Measurements from ENCODE around the gene SAMD4A. TPM values are rescaled to one million over a fixed set of nuclear protein-coding genes. Genes with fewer than 3 reads are reported as not detected.

SAMD4A gene
- total RNA-seq, 1 experiment from 2014 or later, result 77.2 TPM

GRCh38 chr14:54815016-54815415 lies 248.1 kb downstream of the SAMD4A start:
- H3K4me1 ChIP-seq (ENCODE audit: low read length), result peaks cover 5% of the 10 kb centered on the region
- no peaks in the 10 kb centered on the region for H4K20me1 ChIP-seq (ENCODE audit: insufficient read depth, low read depth, low read length)
- no peaks in the 10 kb centered on the region for H3K9me2 ChIP-seq (replicated peaks; ENCODE audit: insufficient read depth, low read length)
- no peak overlapping the region for H3K4me2 ChIP-seq (ENCODE audit: low read depth, low read length, poor library complexity, severe bottlenecking)
- no peaks in the 10 kb centered on the region for H3K27me3 ChIP-seq (ENCODE audit: low read length)
- no peak for DNase-seq
- no peaks in the 10 kb centered on the region for H3K9me3 ChIP-seq (ENCODE audit: low read length)
- H2AFZ ChIP-seq (ENCODE audit: low read length), result no peak overlapping the region
- H3K36me3 ChIP-seq (ENCODE audit: insufficient read depth, low read length), result peaks cover 9% of the 10 kb centered on the region
- no peaks in the 10 kb centered on the region for H3K79me2 ChIP-seq (ENCODE audit: low read length)
- H3K27ac ChIP-seq (ENCODE audit: low read length), result no peak overlapping the region
- no peak overlapping the region for H3K9ac ChIP-seq (ENCODE audit: low read length)
- no peak overlapping the region for H3K4me3 ChIP-seq (ENCODE audit: low read length)

GRCh38 chr14:54815515-54815914 lies 248.6 kb downstream of the SAMD4A start:
- Histone ChIP-seq H3K9ac (ENCODE audit: low read length) (no peak overlapping the region), H2AFZ (ENCODE audit: low read length) (no peak overlapping the region), H4K20me1 (ENCODE audit: insufficient read depth, low read depth, low read length) (no peaks in the 10 kb centered on the region), H3K9me2 (replicated peaks; ENCODE audit: insufficient read depth, low read length) (no peaks in the 10 kb centered on the region), H3K79me2 (ENCODE audit: low read length) (no peaks in the 10 kb centered on the region), H3K27ac (ENCODE audit: low read length) (no peak overlapping the region), H3K27me3 (ENCODE audit: low read length) (no peaks in the 10 kb centered on the region), H3K4me1 (ENCODE audit: low read length) (peaks cover 5% of the 10 kb centered on the region), H3K9me3 (ENCODE audit: low read length) (no peaks in the 10 kb centered on the region), H3K4me2 (ENCODE audit: low read depth, low read length, poor library complexity, severe bottlenecking) (no peak overlapping the region), H3K36me3 (ENCODE audit: insufficient read depth, low read length) (peaks cover 9% of the 10 kb centered on the region), H3K4me3 (ENCODE audit: low read length) (no peak overlapping the region)
- DNase-seq, result no peak

GRCh38 chr14:54816450-54816849 lies 249.5 kb downstream of the SAMD4A start:
- no peaks in the 10 kb centered on the region for H3K79me2 ChIP-seq (ENCODE audit: low read length)
- peaks cover 5% of the 10 kb centered on the region for H3K4me1 ChIP-seq (ENCODE audit: low read length)
- no peaks in the 10 kb centered on the region for H4K20me1 ChIP-seq (ENCODE audit: insufficient read depth, low read depth, low read length)
- no peaks in the 10 kb centered on the region for H3K9me3 ChIP-seq (ENCODE audit: low read length)
- no peak overlapping the region for H3K9ac ChIP-seq (ENCODE audit: low read length)
- H2AFZ ChIP-seq (ENCODE audit: low read length), result no peak overlapping the region
- H3K36me3 ChIP-seq (ENCODE audit: insufficient read depth, low read length), result peaks cover 9% of the 10 kb centered on the region
- H3K9me2 ChIP-seq (replicated peaks; ENCODE audit: insufficient read depth, low read length), result no peaks in the 10 kb centered on the region
- no peak for DNase-seq
- no peaks in the 10 kb centered on the region for H3K27me3 ChIP-seq (ENCODE audit: low read length)
- no peak overlapping the region for H3K4me3 ChIP-seq (ENCODE audit: low read length)
- no peak overlapping the region for H3K4me2 ChIP-seq (ENCODE audit: low read depth, low read length, poor library complexity, severe bottlenecking)
- H3K27ac ChIP-seq (ENCODE audit: low read length), result no peak overlapping the region

- no peak for DNase-seq
- no peak overlapping the region for H3K4me3 ChIP-seq (ENCODE audit: low read length)
- H3K9ac ChIP-seq (ENCODE audit: low read length), result no peak overlapping the region
- H3K4me2 ChIP-seq (ENCODE audit: low read depth, low read length, poor library complexity, severe bottlenecking), result no peak overlapping the region
- H3K79me2 ChIP-seq (ENCODE audit: low read length), result no peaks in the 10 kb centered on the region
- H4K20me1 ChIP-seq (ENCODE audit: insufficient read depth, low read depth, low read length), result no peaks in the 10 kb centered on the region
- no peak overlapping the region for H3K27ac ChIP-seq (ENCODE audit: low read length)
- no peaks in the 10 kb centered on the region for H3K9me2 ChIP-seq (replicated peaks; ENCODE audit: insufficient read depth, low read length)
- no peaks in the 10 kb centered on the region for H3K9me3 ChIP-seq (ENCODE audit: low read length)
- H3K36me3 ChIP-seq (ENCODE audit: insufficient read depth, low read length), result peaks cover 9% of the 10 kb centered on the region
- no peaks in the 10 kb centered on the region for H3K27me3 ChIP-seq (ENCODE audit: low read length)
- H3K4me1 ChIP-seq (ENCODE audit: low read length), result peaks cover 5% of the 10 kb centered on the region
- H2AFZ ChIP-seq (ENCODE audit: low read length), result no peak overlapping the region
Observed at GRCh38 chr14:54817506-54817905, 250.6 kb downstream of the SAMD4A start.

GRCh38 chr14:54818201-54819133 lies 251.5 kb downstream of the SAMD4A start:
- Histone ChIP-seq H3K36me3 (ENCODE audit: insufficient read depth, low read length) (peaks cover 9% of the 10 kb centered on the region), H4K20me1 (ENCODE audit: insufficient read depth, low read depth, low read length) (no peaks in the 10 kb centered on the region), H3K9me3 (ENCODE audit: low read length) (peaks cover 3% of the 10 kb centered on the region; the same call in 1 of the 2 replicates), H3K27ac (ENCODE audit: low read length) (no peak overlapping the region), H3K9ac (ENCODE audit: low read length) (no peak overlapping the region), H3K27me3 (ENCODE audit: low read length) (no peaks in the 10 kb centered on the region), H3K9me2 (replicated peaks; ENCODE audit: insufficient read depth, low read length) (no peaks in the 10 kb centered on the region), H3K4me1 (ENCODE audit: low read length) (peaks cover 4% of the 10 kb centered on the region), H3K79me2 (ENCODE audit: low read length) (no peaks in the 10 kb centered on the region), H2AFZ (ENCODE audit: low read length) (no peak overlapping the region), H3K4me3 (ENCODE audit: low read length) (no peak overlapping the region), H3K4me2 (ENCODE audit: low read depth, low read length, poor library complexity, severe bottlenecking) (no peak overlapping the region)
- no peak for DNase-seq

GRCh38 chr14:54822685-54823084 lies 255.8 kb downstream of the SAMD4A start:
- Histone ChIP-seq H3K4me2 (ENCODE audit: low read depth, low read length, poor library complexity, severe bottlenecking) (no peak overlapping the region), H3K9ac (ENCODE audit: low read length) (no peak overlapping the region), H4K20me1 (ENCODE audit: insufficient read depth, low read depth, low read length) (no peaks in the 10 kb centered on the region), H3K27me3 (ENCODE audit: low read length) (no peaks in the 10 kb centered on the region), H3K4me3 (ENCODE audit: low read length) (no peak overlapping the region), H3K4me1 (ENCODE audit: low read length) (peaks cover 8% of the 10 kb centered on the region), H3K9me2 (replicated peaks; ENCODE audit: insufficient read depth, low read length) (no peaks in the 10 kb centered on the region), H2AFZ (ENCODE audit: low read length) (no peak overlapping the region), H3K79me2 (ENCODE audit: low read length) (no peaks in the 10 kb centered on the region), H3K36me3 (ENCODE audit: insufficient read depth, low read length) (peaks cover 18% of the 10 kb centered on the region; the same call in 1 of the 2 replicates), H3K27ac (ENCODE audit: low read length) (peak overlapping the region; percentile 3; the same call in 1 of the 2 replicates), H3K9me3 (ENCODE audit: low read length) (peaks cover 22% of the 10 kb centered on the region)
- no peak for DNase-seq

GRCh38 chr14:54823757-54824549 lies 257.0 kb downstream of the SAMD4A start:
- Histone ChIP-seq H4K20me1 (ENCODE audit: insufficient read depth, low read depth, low read length) (no peaks in the 10 kb centered on the region), H3K9ac (ENCODE audit: low read length) (no peak overlapping the region), H2AFZ (ENCODE audit: low read length) (no peak overlapping the region), H3K9me3 (ENCODE audit: low read length) (peaks cover 22% of the 10 kb centered on the region), H3K27me3 (ENCODE audit: low read length) (no peaks in the 10 kb centered on the region), H3K4me3 (ENCODE audit: low read length) (no peak overlapping the region), H3K9me2 (replicated peaks; ENCODE audit: insufficient read depth, low read length) (no peaks in the 10 kb centered on the region), H3K4me1 (ENCODE audit: low read length) (peaks cover 21% of the 10 kb centered on the region), H3K36me3 (ENCODE audit: insufficient read depth, low read length) (peaks cover 18% of the 10 kb centered on the region; the same call in 1 of the 2 replicates), H3K4me2 (ENCODE audit: low read depth, low read length, poor library complexity, severe bottlenecking) (no peak overlapping the region), H3K27ac (ENCODE audit: low read length) (no peak overlapping the region), H3K79me2 (ENCODE audit: low read length) (no peaks in the 10 kb centered on the region)
- DNase-seq, result no peak

GRCh38 chr14:54828037-54828436 lies 261.1 kb downstream of the SAMD4A start:
- Histone ChIP-seq H2AFZ (ENCODE audit: low read length) (no peak overlapping the region), H3K36me3 (ENCODE audit: insufficient read depth, low read length) (peaks cover 20% of the 10 kb centered on the region), H3K27me3 (ENCODE audit: low read length) (no peaks in the 10 kb centered on the region), H3K79me2 (ENCODE audit: low read length) (no peaks in the 10 kb centered on the region), H3K27ac (ENCODE audit: low read length) (peak overlapping the region; percentile 89), H3K4me2 (ENCODE audit: low read depth, low read length, poor library complexity, severe bottlenecking) (peak overlapping the region; percentile 50), H4K20me1 (ENCODE audit: insufficient read depth, low read depth, low read length) (no peaks in the 10 kb centered on the region), H3K9me2 (replicated peaks; ENCODE audit: insufficient read depth, low read length) (no peaks in the 10 kb centered on the region), H3K4me1 (ENCODE audit: low read length) (peaks cover 33% of the 10 kb centered on the region), H3K4me3 (ENCODE audit: low read length) (peak overlapping the region; percentile 20; the same call in 1 of the 2 replicates), H3K9ac (ENCODE audit: low read length) (no peak overlapping the region; the same call in 1 of the 2 replicates), H3K9me3 (ENCODE audit: low read length) (peaks cover 22% of the 10 kb centered on the region)
- peak; percentile 93 for DNase-seq

All from Karpas-422 (cell line).